ENCODE results near the gene INCENP. TPM values are rescaled to one million over a fixed set of nuclear protein-coding genes. Genes with fewer than 3 reads are reported as not detected.
"Not testable (repeated sequence)": the region's sequence is repeated elsewhere in the genome, so short reads cannot be mapped to it uniquely, and the experiment has no call there.

INCENP gene
- total RNA-seq, 4 donors from 2014 or later: 7.7 to 28.8 (median 13.0) TPM

DNA sequence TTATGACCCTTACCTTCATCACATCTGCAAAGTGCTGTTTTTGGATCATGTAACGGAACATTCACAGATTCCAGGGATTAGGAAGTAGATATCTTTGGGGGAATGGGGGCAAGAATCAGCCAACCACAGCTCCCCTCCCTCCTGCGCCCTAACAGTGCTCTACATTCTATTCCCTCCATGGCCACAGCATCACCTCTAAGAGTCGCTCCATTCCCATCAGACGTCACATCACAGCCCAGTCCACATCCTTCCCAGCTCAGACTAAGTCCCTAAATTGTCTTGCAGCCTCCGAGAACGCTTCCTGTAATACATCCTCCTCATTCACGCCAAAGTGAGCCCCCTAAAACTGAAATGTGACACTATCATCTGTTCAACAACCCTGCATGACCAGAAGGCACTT, 72.1 kb downstream of the INCENP start:
- DNase-seq (ENCODE audit: low spot score in 2 of 2): no peak
- Histone ChIP-seq H3K27me3 (peaks cover 0 to 23% of the 10 kb centered on the region in 2 donors), H3K27ac (no peak overlapping the region), H3K9me3 (no peaks in the 10 kb centered on the region), H3K4me1 (no peaks in the 10 kb centered on the region), H3K36me3 (no peaks in the 10 kb centered on the region), H3K4me3 (no peak overlapping the region)
- TF ChIP-seq, protein P1, sequence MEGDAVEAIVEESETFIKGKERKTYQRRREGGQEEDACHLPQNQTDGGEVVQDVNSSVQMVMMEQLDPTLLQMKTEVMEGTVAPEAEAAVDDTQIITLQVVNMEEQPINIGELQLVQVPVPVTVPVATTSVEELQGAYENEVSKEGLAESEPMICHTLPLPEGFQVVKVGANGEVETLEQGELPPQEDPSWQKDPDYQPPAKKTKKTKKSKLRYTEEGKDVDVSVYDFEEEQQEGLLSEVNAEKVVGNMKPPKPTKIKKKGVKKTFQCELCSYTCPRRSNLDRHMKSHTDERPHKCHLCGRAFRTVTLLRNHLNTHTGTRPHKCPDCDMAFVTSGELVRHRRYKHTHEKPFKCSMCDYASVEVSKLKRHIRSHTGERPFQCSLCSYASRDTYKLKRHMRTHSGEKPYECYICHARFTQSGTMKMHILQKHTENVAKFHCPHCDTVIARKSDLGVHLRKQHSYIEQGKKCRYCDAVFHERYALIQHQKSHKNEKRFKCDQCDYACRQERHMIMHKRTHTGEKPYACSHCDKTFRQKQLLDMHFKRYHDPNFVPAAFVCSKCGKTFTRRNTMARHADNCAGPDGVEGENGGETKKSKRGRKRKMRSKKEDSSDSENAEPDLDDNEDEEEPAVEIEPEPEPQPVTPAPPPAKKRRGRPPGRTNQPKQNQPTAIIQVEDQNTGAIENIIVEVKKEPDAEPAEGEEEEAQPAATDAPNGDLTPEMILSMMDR (IDR thresholded peaks at IDR 0.05): no peak
- TF ChIP-seq POLR2A (IDR thresholded peaks at IDR 0.05) (no peak), EP300 (IDR thresholded peaks at IDR 0.05) (no peak)
- 47 to 52% methylated on average over 7 of the region's 7 CpGs for WGBS, 2 donors

DNA sequence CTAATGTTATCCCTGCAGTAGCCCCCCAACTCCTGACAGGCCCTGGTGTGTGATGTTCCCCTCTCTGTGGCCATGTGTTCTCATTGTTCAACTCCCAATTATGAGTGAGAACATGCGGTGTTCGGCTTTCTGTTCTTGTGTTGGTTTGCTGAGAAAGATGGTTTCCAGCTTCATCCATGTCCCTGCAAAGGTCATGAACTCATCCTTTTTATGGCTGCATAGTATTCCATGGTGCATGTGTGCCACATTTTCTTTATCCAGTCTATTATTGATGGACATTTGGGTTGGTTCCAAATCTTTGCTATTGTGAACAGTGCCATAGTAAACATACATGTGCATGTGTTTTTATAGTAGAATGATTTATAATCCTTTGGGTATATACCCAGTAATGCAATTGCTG, 73.6 kb downstream of the INCENP start:
- H3K4me1 ChIP-seq; H3K27ac ChIP-seq; DNase-seq (ENCODE audit: low spot score in 2 of 2); H3K4me3 ChIP-seq; H3K36me3 ChIP-seq; H3K9me3 ChIP-seq: not testable (repeated sequence)
- peaks cover 0 to 20% of the 10 kb centered on the region in 2 donors for H3K27me3 ChIP-seq
- WGBS, 2 donors: 79 to 93% methylated on average over 2 of the region's 2 CpGs

DNA sequence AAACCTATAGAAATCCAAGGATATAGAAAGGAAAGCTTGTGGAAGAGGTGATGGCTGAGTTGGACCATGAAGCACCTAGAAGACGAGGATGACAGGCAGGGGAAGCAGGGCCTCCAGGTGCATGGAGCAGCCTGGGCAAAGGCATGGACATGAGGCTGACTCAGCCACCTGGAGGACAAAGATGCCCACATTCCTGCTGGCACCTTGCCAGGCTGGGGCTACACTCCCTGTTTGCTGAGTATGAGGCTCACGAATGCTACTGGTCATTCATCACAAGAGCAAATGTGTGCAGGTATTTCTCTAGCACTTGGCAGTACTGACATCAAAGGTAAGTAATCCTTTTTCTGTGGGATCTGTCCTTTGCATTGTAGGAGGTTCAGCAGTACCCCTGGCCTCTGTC, 77.6 kb downstream of the INCENP start:
- WGBS, 2 donors: 80 to 81% methylated on average over 2 of the region's 2 CpGs
- DNase-seq (ENCODE audit: low spot score in 2 of 2): no peak
- Histone ChIP-seq H3K4me1 (no peaks in the 10 kb centered on the region), H3K4me3 (no peak overlapping the region), H3K27ac (no peak overlapping the region), H3K9me3 (no peaks in the 10 kb centered on the region), H3K36me3 (no peaks in the 10 kb centered on the region), H3K27me3 (peaks cover 0 to 5% of the 10 kb centered on the region in 2 donors)
- TF ChIP-seq POLR2A (IDR thresholded peaks at IDR 0.05): no peak
- TF ChIP-seq, protein P1 (IDR thresholded peaks at IDR 0.05): no peak
- no peak for TF ChIP-seq EP300 (IDR thresholded peaks at IDR 0.05)

Other genes with a start within 250 kb of the INCENP start
- 100 to 1,000 TPM; 135 to 327 (median 205) TPM for gene FADS3, start 232.5 kb upstream of the INCENP start, total RNA-seq
- gene RAB3IL1, start 206.4 kb upstream of the INCENP start, total RNA-seq: 100 to 1,000 TPM in 1 of 4 donors, 10 to 100 TPM in 3; 58.8 to 127 (median 71.1) TPM
- 10 to 100 TPM; 33.2 to 53.2 (median 45.7) TPM for gene BEST1, start 173.7 kb upstream of the INCENP start, total RNA-seq
- gene FTH1, start 156.4 kb upstream of the INCENP start, total RNA-seq: 1,000 to 10,000 TPM; 3,872 to 5,003 (median 4,779) TPM
- not detected for gene SCGB1D1, start 66.2 kb downstream of the INCENP start, total RNA-seq
- gene SCGB2A1, start 84.7 kb downstream of the INCENP start, total RNA-seq: not detected
- gene SCGB1D2, start 118.2 kb downstream of the INCENP start, total RNA-seq: not detected
- not detected for gene SCGB2A2, start 146.1 kb downstream of the INCENP start, total RNA-seq
- not detected for gene SCGB1D4, start 175.1 kb downstream of the INCENP start, total RNA-seq
- 10 to 100 TPM in 2 of 4 donors, 1 to 10 TPM in 2; 4.2 to 16.7 (median 12.5) TPM for gene ASRGL1, start 213.4 kb downstream of the INCENP start, total RNA-seq